Activated CD8-positive, alpha-beta memory T cell treated with anti-CD3 and anti-CD28 coated beads, Interleukin-2, amount 50 U/mL, for 24 hours (primary cell): Measurements from ENCODE around the gene CPB2.

Experiments
- DNase-seq: peaks from one replicate; pipeline ENCODE4 v3.0.0-alpha.2; 2020; ENCODE audit errors: extremely low read depth

The CPB2 gene

DNA sequence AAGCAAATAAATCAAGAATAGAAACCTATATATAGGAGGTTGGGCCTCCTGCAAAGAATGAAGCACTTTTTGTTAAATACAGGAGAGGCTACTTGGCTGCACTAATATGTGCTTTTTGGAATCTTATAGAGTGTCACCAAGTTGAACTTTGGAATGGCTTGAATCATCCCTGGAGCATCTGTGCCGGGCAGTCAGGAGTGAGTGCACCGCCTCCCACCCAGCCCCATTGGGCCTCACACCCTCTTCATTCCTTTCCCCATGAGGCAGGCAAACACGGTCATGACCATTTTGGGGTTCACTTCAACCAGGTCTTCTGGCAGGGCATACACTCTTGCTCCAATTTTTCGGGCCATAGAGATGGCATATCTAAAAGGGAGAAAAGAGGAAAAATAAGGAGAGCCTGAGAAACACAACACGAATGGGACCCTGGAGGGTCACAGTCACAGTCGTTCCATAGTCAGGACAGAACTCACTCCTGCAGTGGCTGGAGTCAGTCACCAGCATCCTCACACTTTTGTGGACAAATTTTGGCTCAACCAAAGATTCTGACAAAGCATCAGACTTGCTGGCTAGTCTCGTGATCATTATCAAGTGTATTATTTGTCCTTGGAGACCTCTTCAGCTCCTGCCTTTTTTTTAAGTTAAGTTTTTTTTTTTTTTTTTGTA lies 22.7 kb upstream of the CPB2 start:
- DNase-seq, result no peak

DNA sequence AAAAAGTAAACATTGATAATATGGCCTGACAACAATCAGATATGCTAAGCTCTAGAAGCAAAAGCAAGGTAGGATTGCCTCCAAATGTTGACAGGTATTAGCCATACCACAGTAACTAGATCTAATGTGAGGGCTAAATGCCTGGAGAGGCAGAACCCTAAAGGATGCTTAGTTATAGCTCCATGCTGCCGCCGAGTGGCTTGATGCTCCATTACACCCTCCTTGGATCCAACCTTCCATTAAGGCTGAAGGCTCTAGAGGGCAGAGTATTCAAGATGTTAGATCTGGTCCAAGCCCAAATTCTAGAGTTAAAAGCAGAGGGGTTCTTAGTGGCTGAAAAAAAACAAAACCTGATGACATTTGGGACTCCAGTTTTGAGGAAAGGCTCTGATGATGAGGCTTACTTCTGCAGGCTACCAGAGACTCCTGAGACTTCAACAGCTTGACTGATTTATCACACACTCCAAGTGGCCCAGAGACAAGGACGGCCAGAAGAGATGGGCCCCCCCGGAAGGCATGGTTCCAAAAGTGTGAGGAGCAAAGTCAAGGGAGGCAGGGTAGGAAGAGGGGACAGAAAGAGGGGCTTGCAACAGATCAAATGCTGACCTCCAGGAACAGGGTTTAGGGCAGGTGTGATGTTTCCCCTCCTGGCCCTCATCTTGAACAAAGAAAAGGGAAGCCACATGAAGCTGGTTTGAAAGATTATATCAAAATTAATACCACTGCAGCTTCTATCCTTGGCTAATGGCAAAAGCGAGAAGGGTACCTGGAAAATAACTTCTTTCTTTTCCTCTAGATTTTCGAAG lies 21.9 kb upstream of the CPB2 start:
- peak; percentile 35 for DNase-seq

GRCh38 chr13:46126056-46126455 lies 21.2 kb upstream of the CPB2 start:
- DNase-seq, result no peak

DNA sequence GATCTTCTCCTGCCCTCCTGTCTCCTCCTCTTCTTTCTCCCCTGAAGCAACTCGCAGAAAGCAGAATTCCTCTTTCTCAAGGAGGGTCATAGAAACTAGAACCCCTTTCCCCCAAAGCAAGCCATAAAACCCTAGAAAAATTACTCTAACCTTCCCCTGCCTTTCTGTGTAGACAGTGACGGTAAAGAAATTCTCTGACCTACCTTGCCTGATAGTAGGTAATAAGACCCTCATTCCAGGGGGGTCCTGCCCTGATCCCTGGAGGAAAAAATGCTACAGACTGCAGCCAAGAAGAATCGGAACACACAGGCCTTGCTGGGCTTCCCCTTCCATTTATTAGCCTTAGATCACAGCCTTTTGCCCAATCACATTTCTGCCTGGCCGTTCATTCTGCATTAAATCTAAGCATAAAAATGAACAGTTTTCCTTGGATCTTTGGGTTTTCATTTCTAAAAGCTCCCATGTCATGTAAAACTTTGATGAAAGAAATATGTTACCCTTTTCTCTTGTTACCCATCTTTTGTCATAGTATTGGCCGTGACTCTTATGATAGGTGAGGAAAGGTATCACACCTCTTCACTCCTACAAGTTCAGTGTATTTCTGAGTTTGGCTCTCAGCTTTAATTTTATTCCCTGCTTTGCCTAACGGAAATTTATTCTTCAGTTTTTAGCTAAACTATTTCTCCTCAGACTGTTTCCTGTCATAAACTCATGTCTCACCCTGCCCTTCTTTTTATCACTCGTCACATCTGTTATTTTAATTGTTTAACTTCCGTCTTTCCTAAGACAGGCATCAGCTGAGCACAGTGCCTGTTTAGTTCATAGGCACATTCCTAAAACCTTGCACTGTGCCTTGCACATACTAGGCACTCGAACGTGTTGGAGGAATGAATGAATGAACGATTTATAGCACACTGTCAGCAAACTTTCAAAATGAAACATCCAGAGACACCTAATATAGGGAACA lies 20.4 kb upstream of the CPB2 start:
- DNase-seq, result no peak

DNA sequence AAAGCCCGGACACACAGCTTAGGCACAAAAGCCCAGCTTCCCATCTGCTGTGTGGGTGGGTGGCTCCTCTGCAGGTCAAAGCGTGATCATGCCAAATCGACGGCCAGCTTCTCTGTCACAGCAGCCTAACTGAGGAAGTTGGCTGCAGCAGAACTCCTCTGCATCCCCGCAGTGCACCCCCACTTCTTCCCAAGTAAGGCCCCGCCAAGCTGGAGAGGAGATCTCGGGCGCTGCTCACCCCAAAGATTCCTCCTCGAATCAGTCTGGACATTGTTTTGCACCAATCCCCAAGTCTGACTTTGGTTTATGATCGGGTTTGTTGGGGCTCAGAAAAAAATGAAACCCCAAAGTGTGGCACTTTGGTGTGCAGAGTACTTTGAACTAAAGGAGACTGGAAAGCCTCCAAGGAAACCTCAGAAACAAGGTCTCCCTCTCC lies 19.7 kb upstream of the CPB2 start:
- no peak for DNase-seq

- DNase-seq, result no peak
Observed at GRCh38 chr13:46122304-46122703, 17.5 kb upstream of the CPB2 start.

DNA sequence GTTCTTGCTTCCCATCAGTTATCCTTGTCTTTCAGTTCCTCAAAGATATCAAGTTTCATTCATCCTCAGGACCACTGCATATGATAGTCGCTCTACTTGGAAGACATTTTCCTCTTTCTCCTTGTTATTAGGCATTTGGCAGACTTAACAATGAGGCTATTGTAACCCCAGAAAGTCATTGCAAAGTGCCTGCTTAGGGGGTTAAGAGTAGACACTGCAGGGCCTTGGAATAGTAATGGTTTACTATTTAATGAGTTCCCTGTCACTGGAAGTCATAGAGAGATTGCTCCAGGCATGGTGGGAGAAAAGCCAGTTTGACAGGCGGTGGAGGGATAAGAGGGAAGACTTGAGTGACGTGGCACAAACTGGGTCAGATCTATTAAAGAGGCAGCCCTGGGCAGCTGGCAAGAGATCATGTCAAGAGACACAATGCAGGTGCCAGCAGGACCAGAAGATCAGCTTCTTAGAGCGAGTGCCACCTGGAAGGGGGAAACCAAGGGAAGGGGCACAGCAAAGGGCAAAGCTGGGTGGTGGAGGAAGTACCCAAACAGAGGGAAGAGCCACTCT lies 16.8 kb upstream of the CPB2 start:
- no peak for DNase-seq

DNA sequence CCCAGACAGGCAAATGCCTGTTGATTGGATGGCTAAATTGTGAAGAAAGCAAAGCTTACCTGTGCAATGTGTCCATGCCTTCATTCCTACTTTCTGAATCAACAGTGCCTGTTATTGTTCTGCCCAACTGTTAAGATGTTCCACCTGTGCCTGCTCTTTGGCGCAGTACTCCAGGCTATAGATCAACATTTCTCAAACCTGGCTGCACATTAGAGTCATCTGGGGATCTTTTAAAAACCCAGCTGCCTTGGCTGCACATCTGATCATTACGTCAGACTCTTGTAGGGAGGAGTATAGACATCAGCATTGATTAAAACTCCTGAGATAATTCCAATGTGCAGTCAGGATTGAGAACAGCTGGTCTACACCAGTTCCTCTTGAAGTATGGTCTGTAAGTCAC lies 16.2 kb upstream of the CPB2 start:
- DNase-seq, result no peak

DNA sequence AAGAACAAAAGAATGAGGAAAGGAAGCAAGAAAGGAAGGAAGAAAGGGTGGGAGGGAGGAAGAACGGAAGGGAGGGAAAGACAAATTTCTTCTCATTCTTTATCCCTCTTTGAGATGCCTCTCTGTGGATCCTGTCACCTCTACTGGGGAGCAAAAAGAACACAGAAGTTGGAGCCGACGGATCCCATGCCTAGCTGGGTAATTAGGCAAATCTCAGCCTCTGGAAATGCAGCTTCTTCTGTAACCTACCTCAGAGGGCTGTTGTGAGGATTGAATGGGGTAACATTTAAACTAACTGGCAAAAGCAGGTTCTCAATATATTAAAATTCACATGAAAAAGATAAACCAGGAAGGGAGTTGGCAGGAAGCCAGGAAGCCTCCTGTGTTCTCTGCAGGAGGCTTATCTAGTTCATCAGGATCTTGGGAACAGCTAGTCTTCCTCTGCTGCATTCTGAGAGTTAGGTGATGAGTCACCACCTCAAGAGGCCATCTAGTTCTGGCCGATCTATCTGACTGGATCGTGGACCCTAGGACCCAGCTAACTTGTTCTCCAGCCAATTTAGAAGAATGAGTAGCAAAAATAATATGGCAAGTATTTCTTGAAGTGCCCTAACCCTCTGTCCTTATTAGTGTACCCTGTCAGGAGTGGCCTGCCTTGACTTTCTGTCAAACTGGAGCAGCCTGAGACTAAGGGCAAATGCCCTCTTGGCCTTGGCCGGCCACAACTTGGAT lies 15.2 kb upstream of the CPB2 start:
- no peak for DNase-seq

GRCh38 chr13:46116653-46117502 lies 12.0 kb upstream of the CPB2 start:
- no peak for DNase-seq

GRCh38 chr13:46114613-46115012 lies 9.8 kb upstream of the CPB2 start:
- no peak for DNase-seq

DNA sequence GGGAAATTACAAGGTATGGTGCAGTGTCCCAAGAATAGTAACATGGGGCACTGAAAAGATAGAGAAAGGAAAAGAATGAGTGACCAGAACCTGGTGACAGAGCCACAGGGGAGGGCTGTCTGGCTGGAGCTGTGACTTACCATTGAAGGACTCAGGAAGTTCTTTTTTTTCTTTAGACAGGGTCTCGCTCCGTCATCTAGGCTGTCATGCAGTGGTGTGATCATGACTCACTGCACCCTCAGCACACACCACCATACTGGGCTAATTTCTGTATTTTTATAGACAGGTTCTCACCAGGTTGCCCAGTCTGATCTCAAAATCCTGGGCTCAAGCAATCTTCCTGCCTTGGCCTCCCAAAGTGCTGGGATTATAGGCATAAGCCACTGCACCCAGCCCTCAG lies 8.8 kb upstream of the CPB2 start:
- no peak for DNase-seq

DNA sequence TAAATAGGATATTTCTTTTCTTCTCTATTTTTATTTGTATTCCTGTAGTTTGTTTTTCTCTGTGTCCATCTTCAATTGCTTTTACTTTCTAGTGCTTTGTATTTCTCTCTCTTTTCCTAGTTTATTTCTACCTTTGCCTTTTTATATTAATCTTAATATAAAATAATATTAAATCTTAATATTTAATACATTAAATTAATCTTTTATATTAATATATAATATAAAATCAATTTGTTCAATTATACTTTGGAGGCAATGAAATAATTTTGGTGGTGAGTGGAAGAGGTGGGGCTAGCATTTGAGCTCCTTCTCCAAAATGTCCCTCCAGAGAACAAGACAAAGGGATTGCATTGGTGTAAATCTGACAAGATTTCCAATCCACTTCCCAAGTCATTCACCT lies 6.3 kb upstream of the CPB2 start:
- DNase-seq, result no peak

GRCh38 chr13:46109451-46109850 lies 4.6 kb upstream of the CPB2 start:
- no peak for DNase-seq

- DNase-seq, result no peak
Observed at GRCh38 chr13:46106839-46107371, 2.1 kb upstream of the CPB2 start.

DNA sequence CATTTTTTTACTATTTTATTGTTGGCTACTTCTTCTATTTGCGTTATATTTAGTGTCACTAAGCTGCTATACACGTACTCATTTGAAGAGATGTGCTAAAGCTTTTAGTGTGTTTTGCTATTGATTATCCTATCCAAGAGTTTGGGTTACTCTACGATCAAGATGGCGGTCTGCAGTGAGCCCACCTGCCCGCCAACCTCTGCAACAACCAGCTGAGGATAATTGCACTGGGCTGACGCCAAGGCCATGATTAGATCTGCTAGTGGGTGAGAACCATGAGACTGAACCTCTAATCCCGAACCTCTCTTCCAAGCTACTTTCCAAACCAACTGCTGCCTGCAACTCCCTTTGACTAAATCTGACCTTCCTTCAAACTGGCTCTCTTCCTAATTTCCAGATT lies 1.8 kb downstream of the CPB2 start:
- no peak for DNase-seq

DNA sequence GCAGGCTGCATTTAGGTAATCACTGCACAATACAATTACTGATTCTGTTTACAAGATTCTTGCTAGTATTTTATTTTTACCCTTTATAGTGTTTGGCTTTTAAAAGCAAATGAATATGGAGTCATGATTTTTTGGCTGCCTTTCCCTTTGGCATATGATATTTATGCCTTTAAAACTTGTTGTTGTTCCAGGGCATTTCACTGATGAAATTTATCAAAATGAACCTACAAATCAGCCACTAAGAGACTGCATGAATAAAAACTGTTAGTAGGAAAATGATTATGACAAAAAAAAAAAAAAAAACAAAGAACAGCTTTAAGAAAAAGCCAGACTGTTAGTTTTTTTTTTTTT lies 2.6 kb downstream of the CPB2 start:
- no peak for DNase-seq

DNA sequence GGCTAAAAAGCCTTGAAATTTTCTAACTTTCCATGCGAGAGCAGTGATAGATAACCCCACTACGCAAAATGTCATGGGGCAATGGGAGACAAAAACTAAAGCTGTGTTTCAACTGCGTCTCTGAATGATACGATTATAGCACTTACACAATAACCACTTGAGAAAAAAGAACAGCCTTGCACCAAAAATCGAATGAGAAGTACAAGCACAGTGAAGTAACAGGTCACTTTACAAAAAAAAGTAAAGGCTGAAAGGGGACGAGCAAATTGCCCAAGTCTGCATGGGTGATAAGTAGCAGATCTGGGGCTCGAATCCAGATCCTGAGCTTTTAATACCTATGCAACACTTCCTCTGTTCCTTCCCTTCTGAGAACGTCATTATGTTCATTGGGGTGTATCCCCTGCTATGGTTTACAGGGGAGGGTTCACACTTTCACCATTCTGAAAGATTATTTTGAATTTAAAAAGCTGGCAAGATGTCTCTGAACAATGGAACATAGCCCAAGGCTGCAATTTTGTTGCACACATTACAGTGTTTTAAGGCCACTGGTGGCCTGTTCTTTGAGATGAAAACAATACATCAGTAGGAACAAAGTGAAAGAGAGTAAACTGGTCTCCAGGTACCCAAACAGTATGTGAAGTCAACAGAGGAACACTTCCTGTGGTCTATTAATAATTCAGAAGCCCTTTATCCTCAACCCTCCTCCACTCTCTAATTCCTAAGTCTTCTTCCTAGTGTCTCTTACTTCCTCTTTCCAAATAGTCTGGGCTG lies 3.2 kb downstream of the CPB2 start:
- no peak for DNase-seq

DNA sequence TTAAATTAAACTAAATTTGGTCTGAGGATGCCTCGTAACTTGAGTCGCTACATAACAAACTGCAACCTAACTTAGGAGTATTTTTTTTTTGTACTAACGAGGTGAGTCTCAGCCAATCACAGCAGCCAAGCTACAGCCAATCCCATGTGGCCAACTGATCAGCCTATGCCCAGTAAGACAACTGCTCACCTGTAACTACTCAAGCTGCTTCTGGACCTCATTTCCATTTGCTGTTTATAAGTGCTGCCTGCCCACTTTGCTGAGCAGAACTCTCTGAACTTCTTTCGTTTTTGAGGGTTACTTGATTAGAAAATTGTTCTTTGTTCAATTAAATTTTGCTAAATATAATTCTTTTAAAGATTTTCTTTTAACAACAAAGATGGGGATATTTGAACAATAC lies 3.8 kb downstream of the CPB2 start:
- no peak for DNase-seq
